Retinal pigment epithelial cell (primary cell): Measurements from ENCODE around the gene MTARC1.

ENCODE experiments used
- DNase-seq: peaks from one replicate; pipeline ENCODE4 v3.0.0-alpha.2; 2010; ENCODE audit warnings: low read depth
- H3K4me3 ChIP-seq: 2 replicates; pipeline ENCODE4 v1.5.1; 2011; ENCODE audit warnings: mild to moderate bottlenecking, low read length, control low read depth, moderate library complexity
- TF ChIP-seq, protein P1 (sequence below): conservative IDR thresholded peaks from 2 replicates; pipeline ENCODE4 v1.5.1; 2011; ENCODE audit warnings: low read depth, low read length, control low read depth, inconsistent platforms

MTARC1 gene

GRCh38 chr1:220809187-220809550 lies 22.5 kb downstream of the MTARC1 start:
- no peak for DNase-seq
- no peak overlapping the region for H3K4me3 ChIP-seq
- TF ChIP-seq, protein P1, sequence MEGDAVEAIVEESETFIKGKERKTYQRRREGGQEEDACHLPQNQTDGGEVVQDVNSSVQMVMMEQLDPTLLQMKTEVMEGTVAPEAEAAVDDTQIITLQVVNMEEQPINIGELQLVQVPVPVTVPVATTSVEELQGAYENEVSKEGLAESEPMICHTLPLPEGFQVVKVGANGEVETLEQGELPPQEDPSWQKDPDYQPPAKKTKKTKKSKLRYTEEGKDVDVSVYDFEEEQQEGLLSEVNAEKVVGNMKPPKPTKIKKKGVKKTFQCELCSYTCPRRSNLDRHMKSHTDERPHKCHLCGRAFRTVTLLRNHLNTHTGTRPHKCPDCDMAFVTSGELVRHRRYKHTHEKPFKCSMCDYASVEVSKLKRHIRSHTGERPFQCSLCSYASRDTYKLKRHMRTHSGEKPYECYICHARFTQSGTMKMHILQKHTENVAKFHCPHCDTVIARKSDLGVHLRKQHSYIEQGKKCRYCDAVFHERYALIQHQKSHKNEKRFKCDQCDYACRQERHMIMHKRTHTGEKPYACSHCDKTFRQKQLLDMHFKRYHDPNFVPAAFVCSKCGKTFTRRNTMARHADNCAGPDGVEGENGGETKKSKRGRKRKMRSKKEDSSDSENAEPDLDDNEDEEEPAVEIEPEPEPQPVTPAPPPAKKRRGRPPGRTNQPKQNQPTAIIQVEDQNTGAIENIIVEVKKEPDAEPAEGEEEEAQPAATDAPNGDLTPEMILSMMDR: no peak

DNA sequence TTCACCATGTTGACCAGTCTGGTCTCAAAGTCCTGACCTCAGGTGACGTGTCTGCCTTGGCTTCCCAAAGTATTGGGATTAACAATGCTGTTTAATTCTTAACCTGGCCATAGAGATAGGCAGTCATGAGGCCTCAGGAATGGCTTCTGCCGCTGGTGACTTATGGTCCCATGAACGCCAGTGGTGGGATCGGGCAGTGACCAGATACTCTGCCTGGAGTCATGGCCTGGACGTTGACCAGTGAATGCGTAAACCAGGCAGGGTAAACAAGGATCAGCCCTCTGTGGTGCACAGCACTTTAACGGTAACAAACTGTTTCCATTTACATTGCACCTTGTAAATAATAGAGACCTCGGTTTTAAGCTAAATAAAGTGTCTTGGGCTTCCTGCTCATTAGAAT lies 23.0 kb downstream of the MTARC1 start:
- DNase-seq: no peak
- TF ChIP-seq, protein P1: no peak
- no peak overlapping the region for H3K4me3 ChIP-seq

GRCh38 chr1:220810179-220810653 lies 23.5 kb downstream of the MTARC1 start:
- TF ChIP-seq, protein P1: peak; percentile 87
- DNase-seq: no peak
- H3K4me3 ChIP-seq: peak overlapping the region; percentile 3

DNA sequence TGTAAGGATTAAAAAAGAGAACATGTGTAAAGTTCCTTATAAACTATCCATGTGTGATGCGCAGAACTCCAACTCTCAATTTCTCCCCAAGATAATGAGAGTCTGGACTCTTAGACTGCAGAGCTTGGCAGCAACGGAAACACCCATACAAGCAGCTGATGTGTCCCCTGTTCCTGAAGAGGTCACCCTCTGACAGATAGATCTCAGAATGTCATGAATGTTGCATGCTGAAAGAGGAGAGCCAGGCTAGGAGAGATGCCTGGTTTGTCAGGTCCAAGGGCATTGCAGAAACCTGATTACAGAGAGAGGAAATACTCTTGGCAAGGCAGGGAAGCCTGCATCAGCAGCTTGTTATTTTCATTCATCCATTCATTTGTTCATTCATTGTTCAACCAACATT lies 24.2 kb downstream of the MTARC1 start:
- TF ChIP-seq, protein P1: no peak
- no peak for DNase-seq
- H3K4me3 ChIP-seq: no peak overlapping the region

DNA sequence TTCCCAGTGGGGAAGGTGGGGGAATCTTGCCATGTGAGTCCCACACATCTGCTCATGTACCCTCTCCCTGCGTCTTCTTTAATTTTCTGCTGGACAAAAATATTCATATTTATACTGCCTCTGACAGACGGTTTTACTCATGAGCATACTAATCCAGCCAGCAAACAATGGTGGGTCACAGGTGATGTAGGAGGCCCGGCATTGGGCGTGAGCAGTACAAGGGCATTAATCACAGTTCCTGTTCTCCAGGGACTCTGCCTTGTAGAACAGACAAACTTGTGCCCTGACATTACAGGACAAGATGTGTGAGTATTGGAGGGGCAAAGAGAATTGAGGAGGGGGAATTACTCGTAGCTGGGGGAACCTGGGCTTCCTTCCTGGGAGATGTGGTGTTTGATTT lies 25.0 kb downstream of the MTARC1 start:
- no peak for DNase-seq
- TF ChIP-seq, protein P1: no peak
- H3K4me3 ChIP-seq: no peak overlapping the region

GRCh38 chr1:220812308-220812707 lies 25.6 kb downstream of the MTARC1 start:
- DNase-seq: no peak
- TF ChIP-seq, protein P1: no peak
- H3K4me3 ChIP-seq: no peak overlapping the region

- DNase-seq: no peak
- TF ChIP-seq, protein P1: no peak
- no peak overlapping the region for H3K4me3 ChIP-seq
These were observed 26.3 kb downstream of the MTARC1 start for GRCh38 chr1:220813013-220813412.
